A549 (cell line): ENCODE data around the gene MYLK4.

Source experiments
- BCL3 ChIP-seq: fragments of >200 bp; sonication (Bioruptor Twin); formaldehyde crosslinking; IDR thresholded peaks from 3 replicates; pipeline ENCODE4 v1.6.1; 2016
- CTCF ChIP-seq: fragments of >200 bp; sonication (Bioruptor Twin); formaldehyde crosslinking; IDR thresholded peaks from 3 replicates; pipeline ENCODE4 v1.5.1; 2016
- FOSL2 ChIP-seq, 2 experiments: fragments of 450-650 bp in 1 of 2; fragments of >200 bp in 1 of 2; sonication (Bioruptor Twin) in 1 of 2; formaldehyde crosslinking; IDR thresholded peaks; 2 replicates each; pipeline versions ENCODE4 v1.5.0 to v1.6.1; 2016 to 2020; ENCODE audit warnings: mild to moderate bottlenecking in 1 of 2, moderate library complexity in 1 of 2
- JUN ChIP-seq, 2 experiments: fragments of >200 bp; sonication (Bioruptor Twin); formaldehyde crosslinking; IDR thresholded peaks; 2 replicates in 1 of 2; 3 replicates in 1 of 2; pipeline ENCODE4 v1.6.1; 2016 to 2017
- MAFK ChIP-seq: fragments of 450-650 bp; IDR thresholded peaks from 2 replicates; pipeline ENCODE4 v1.6.1; 2014; ENCODE audit not compliant: partially characterized antibody
- MYC ChIP-seq: IDR thresholded peaks from 2 replicates; pipeline ENCODE4 v1.6.1; 2012; ENCODE audit warnings: mild to moderate bottlenecking, inconsistent platforms, low read length, improper control_type of control experiment, borderline replicate concordance
- NR3C1 ChIP-seq: fragments of >200 bp; sonication (Bioruptor Twin); formaldehyde crosslinking; IDR thresholded peaks from 3 replicates; pipeline ENCODE4 v1.6.1; 2017
- PHF8 ChIP-seq: fragments of 200-600 bp; sonication (generic); IDR thresholded peaks from 2 replicates; pipeline ENCODE4 v1.6.1; 2016; ENCODE audit warnings: low read depth, mild to moderate bottlenecking, antibody characterized with exemption, moderate library complexity, borderline replicate concordance
- POLR2A ChIP-seq: IDR thresholded peaks from 2 replicates; pipeline ENCODE4 v1.6.1; 2012; ENCODE audit warnings: mild to moderate bottlenecking, low read length
- REST ChIP-seq: fragments of 200-600 bp; sonication (generic); IDR thresholded peaks from 2 replicates; pipeline ENCODE4 v1.6.1; 2016; ENCODE audit warnings: antibody characterized with exemption, mild to moderate bottlenecking, moderate library complexity
- USF2 ChIP-seq: fragments of 450-650 bp; IDR thresholded peaks from 2 replicates; pipeline ENCODE4 v1.6.1; 2014; ENCODE audit warnings: antibody characterized with exemption

- TF ChIP-seq MAFK (no peak), CTCF (no peak), MYC (no peak), NR3C1 (no peak), PHF8 (no peak), POLR2A (no peak), FOSL2 (IDR thresholded peaks at IDR 0.05) (no peak), FOSL2 (CRISPR knock-in tag; IDR thresholded peaks at IDR 0.05) (no peak), BCL3 (no peak), USF2 (no peak), JUN (IDR thresholded peaks at IDR 0.05) (no peak), REST (no peak)
Observed at GRCh38 chr6:2799936-2800527, 49.3 kb upstream of the MYLK4 start.
